Measurements from ENCODE around the gene SIPA1L3.

- TF ChIP-seq ZNF274 (IDR thresholded peaks at IDR 0.05; ENCODE audit: low read depth, low read length) (no peak), SUZ12 (IDR thresholded peaks at IDR 0.05; ENCODE audit: extremely low read depth, insufficient read depth, insufficient read length) (no peak), YY1 (IDR thresholded peaks at IDR 0.05; ENCODE audit: insufficient read depth, insufficient read length) (no peak)
These were observed 256.6 kb downstream of the SIPA1L3 start for GRCh38 chr19:38163419-38164290.
